ENCODE measurements around the gene TTC27. TPM values are rescaled to one million over a fixed set of nuclear protein-coding genes. Genes with fewer than 3 reads are reported as not detected.

TTC27 gene
- polyA plus RNA-seq, 3 donors = 4.0 to 4.8 (median 4.4) TPM

DNA sequence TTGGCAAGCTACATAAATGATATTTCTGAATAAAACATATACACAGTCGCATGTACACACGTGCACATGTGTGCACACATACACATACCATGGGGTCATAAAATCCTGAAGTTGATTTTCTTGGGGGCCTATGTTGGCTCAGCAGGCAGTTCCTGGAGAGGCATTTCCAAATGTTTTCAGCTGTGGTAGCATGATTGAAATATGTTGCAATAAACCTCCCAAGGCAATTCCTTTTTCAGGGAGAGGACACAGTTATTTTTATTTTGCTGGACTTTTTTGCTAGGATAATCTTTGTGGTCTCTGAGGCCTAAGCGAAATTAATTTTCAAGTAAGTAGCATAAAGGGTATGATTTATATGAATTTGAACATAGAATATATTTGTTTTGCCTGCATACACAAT lies 192.2 kb downstream of the TTC27 start:
- Mint-ChIP-seq H3K4me3 (no peak overlapping the region), H3K4me1 (no peaks in the 10 kb centered on the region), H3K27me3 (ENCODE audit: low read depth in 3 of 3) (peaks cover 0 to 4% (median 0%) of the 10 kb centered on the region in 3 donors), H3K36me3 (peaks cover 7 to 14% of the 10 kb centered on the region in 2 donors), H3K9me3 (no peaks in the 10 kb centered on the region), H3K27ac (no peak overlapping the region)
- Histone ChIP-seq H3K9me3 (replicated peaks in 1 of 2; ENCODE audit: control insufficient read depth in 1 of 2, insufficient read depth in 1 of 2, low read length in 2 of 2) (no peaks in the 10 kb centered on the region), H3K79me2 (ENCODE audit: insufficient read depth, low read length) (no peaks in the 10 kb centered on the region), H3K4me3 (replicated peaks in 1 of 3; ENCODE audit: low read depth in 2 of 3, low read length in 3 of 3) (no peak overlapping the region), H3K27ac (ENCODE audit: low read depth in 1 of 2, low read length in 2 of 2) (no peak overlapping the region), H3K36me3 (replicated peaks in 1 of 2; ENCODE audit: control insufficient read depth in 1 of 2, insufficient read depth in 2 of 2, low read length in 2 of 2) (peaks cover 0 to 10% of the 10 kb centered on the region in 2 donors), H4K20me1 (ENCODE audit: insufficient read depth, low read length) (no peaks in the 10 kb centered on the region), H3K9ac (ENCODE audit: insufficient read depth, low read length, poor library complexity, severe bottlenecking) (no peak overlapping the region), H3K4me2 (replicated peaks; ENCODE audit: extremely low read depth, low read length, poor library complexity, severe bottlenecking) (no peak overlapping the region), H3K27me3 (ENCODE audit: control insufficient read depth in 2 of 2, insufficient read depth in 2 of 2, low read length in 2 of 2) (no peaks in the 10 kb centered on the region), H3K4me1 (ENCODE audit: control insufficient read depth in 1 of 2, insufficient read depth in 2 of 2, low read length in 2 of 2) (no peaks in the 10 kb centered on the region), H2AFZ (ENCODE audit: insufficient read depth, low read depth, low read length, poor library complexity, severe bottlenecking) (no peak overlapping the region)
- no CpG with 5 or more reads among the region's 3 CpGs for WGBS (ENCODE audit: insufficient coverage)
- intact Hi-C loops (cut with micrococcal nuclease) = no loop called here
- TF ChIP-seq, protein P1, sequence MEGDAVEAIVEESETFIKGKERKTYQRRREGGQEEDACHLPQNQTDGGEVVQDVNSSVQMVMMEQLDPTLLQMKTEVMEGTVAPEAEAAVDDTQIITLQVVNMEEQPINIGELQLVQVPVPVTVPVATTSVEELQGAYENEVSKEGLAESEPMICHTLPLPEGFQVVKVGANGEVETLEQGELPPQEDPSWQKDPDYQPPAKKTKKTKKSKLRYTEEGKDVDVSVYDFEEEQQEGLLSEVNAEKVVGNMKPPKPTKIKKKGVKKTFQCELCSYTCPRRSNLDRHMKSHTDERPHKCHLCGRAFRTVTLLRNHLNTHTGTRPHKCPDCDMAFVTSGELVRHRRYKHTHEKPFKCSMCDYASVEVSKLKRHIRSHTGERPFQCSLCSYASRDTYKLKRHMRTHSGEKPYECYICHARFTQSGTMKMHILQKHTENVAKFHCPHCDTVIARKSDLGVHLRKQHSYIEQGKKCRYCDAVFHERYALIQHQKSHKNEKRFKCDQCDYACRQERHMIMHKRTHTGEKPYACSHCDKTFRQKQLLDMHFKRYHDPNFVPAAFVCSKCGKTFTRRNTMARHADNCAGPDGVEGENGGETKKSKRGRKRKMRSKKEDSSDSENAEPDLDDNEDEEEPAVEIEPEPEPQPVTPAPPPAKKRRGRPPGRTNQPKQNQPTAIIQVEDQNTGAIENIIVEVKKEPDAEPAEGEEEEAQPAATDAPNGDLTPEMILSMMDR (IDR thresholded peaks at IDR 0.05) = no peak
- DNase-seq = no peak

DNA sequence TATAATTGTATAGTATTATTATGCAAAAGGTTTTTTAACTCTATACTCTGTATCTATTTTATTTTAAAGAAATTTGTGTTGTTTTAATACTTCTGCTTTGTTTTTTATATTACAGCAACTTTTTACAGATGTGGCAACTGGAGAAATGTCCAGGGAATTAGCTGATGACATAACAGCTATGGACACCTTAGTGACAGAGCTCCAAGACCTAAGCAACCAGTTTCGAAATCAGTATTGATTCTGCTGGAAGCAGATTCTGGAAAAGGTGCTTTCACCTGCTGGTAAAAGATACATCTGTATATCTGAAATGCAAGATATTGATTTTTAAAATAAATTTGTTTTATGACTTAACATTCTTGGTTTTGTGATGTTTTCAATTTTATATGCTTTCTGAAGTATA lies 192.9 kb downstream of the TTC27 start:
- H4K20me1 ChIP-seq (ENCODE audit: insufficient read depth, low read length) = no peaks in the 10 kb centered on the region
- peaks cover 0 to 10% of the 10 kb centered on the region in 2 donors for H3K36me3 ChIP-seq (replicated peaks in 1 of 2; ENCODE audit: control insufficient read depth in 1 of 2, insufficient read depth in 2 of 2, low read length in 2 of 2)
- H3K27ac ChIP-seq (ENCODE audit: low read depth in 1 of 2, low read length in 2 of 2) = no peak overlapping the region
- no peak for DNase-seq
- Mint-ChIP-seq H3K27me3 (ENCODE audit: low read depth in 3 of 3) (peaks cover 0 to 4% (median 0%) of the 10 kb centered on the region in 3 donors), H3K9me3 (no peaks in the 10 kb centered on the region), H3K4me3 (no peak overlapping the region), H3K36me3 (peaks cover 7 to 14% of the 10 kb centered on the region in 2 donors), H3K27ac (no peak overlapping the region), H3K4me1 (no peaks in the 10 kb centered on the region)
- intact Hi-C loops (cut with micrococcal nuclease) = no loop called here
- H3K9ac ChIP-seq (ENCODE audit: insufficient read depth, low read length, poor library complexity, severe bottlenecking) = no peak overlapping the region
- H3K4me2 ChIP-seq (replicated peaks; ENCODE audit: extremely low read depth, low read length, poor library complexity, severe bottlenecking) = no peak overlapping the region
- no peaks in the 10 kb centered on the region for H3K27me3 ChIP-seq (ENCODE audit: control insufficient read depth in 2 of 2, insufficient read depth in 2 of 2, low read length in 2 of 2)
- WGBS (ENCODE audit: insufficient coverage) = no CpG with 5 or more reads among the region's 1 CpG
- TF ChIP-seq, protein P1 (IDR thresholded peaks at IDR 0.05) = no peak
- H3K4me1 ChIP-seq (ENCODE audit: control insufficient read depth in 1 of 2, insufficient read depth in 2 of 2, low read length in 2 of 2) = no peaks in the 10 kb centered on the region
- H2AFZ ChIP-seq (ENCODE audit: insufficient read depth, low read depth, low read length, poor library complexity, severe bottlenecking) = no peak overlapping the region
- H3K4me3 ChIP-seq (replicated peaks in 1 of 3; ENCODE audit: low read depth in 2 of 3, low read length in 3 of 3) = no peak overlapping the region
- no peaks in the 10 kb centered on the region for H3K79me2 ChIP-seq (ENCODE audit: insufficient read depth, low read length)
- no peaks in the 10 kb centered on the region for H3K9me3 ChIP-seq (replicated peaks in 1 of 2; ENCODE audit: control insufficient read depth in 1 of 2, insufficient read depth in 1 of 2, low read length in 2 of 2)
